K562 (cell line): ENCODE measurements around the gene RBM17. TPM values are rescaled to one million over a fixed set of nuclear protein-coding genes. Genes with fewer than 3 reads are reported as not detected.

ENCODE experiments used
- ETV6 ChIP-seq, 3 experiments: fragments of 150-350 bp in 1 of 3; sonication (generic) in 1 of 3; formaldehyde crosslinking in 1 of 3; IDR thresholded peaks; 2 replicates each; pipeline versions ENCODE4 v1.6.1 to v1.8.0; 2014 to 2022; ENCODE audit warnings: borderline replicate concordance in 2 of 3, low read depth in 2 of 3, antibody characterized with exemption in 1 of 3, low read length in 1 of 3, mild to moderate bottlenecking in 1 of 3, missing genetic modification reagents in 1 of 3
- SIN3A ChIP-seq, 2 experiments: fragments of 150-350 bp in 1 of 2; IDR thresholded peaks; 2 replicates each; pipeline ENCODE4 v1.6.1; 2011 to 2016; ENCODE audit warnings: borderline replicate concordance in 2 of 2, low read depth in 2 of 2, low read length in 2 of 2, mild to moderate bottlenecking in 2 of 2, moderate library complexity in 2 of 2; ENCODE audit not compliant: control insufficient read depth in 1 of 2
- ZFP30 ChIP-seq: fragments of 250-450 bp; sonication (Bioruptor Pico); IDR thresholded peaks from 2 replicates; pipeline ENCODE4 v1.8.0; 2022; ENCODE audit warnings: moderate library complexity, mild to moderate bottlenecking, inconsistent platforms, borderline replicate concordance
- polyA plus RNA-seq, 8 experiments: library from polyadenylated mRNA; depleted of rRNA in 4 of 8; stranded (reverse) in 5 of 8; unstranded in 3 of 8; fragments of >200 nt; fragmentation: Nextera tagmentation in 2 of 8; fragmentation: Illumina TruSeq in 1 of 8; extraction: Ambion mirVana in 2 of 8; extraction: Trizol in 1 of 8; gene quantifications; 2 replicates each; pipeline versions ENCODE4 v1.2.1 to v1.2.3, GENCODE V29; 2011 to 2014; ENCODE audit warnings: inconsistent platforms in 1 of 8, missing spikeins in 1 of 8
- total RNA-seq, 7 experiments: library from RNA; depleted of rRNA in 6 of 7; stranded (reverse); fragments of >200 nt in 6 of 7; fragmentation: Illumina TruSeq in 2 of 7; extraction: Trizol in 2 of 7; gene quantifications; 2 replicates each; pipeline versions ENCODE4 v1.2.1 to v1.2.3, GENCODE V29; 2011 to 2021; ENCODE audit warnings: low replicate concordance in 1 of 7
- TF ChIP-seq, protein P1 (sequence below): fragments of 450-650 bp; IDR thresholded peaks from 2 replicates; pipeline ENCODE4 v1.6.1; 2016; ENCODE audit warnings: mild to moderate bottlenecking, moderate library complexity
- TF ChIP-seq, protein P2 (sequence below): fragments of 450-650 bp; IDR thresholded peaks from 2 replicates; pipeline ENCODE4 v1.6.1; 2017; ENCODE audit warnings: antibody characterized with exemption, mild to moderate bottlenecking

Gene RBM17
- total and polyA plus RNA-seq, 9 of the 15 experiments (the other 6 are each of a cell fraction or from before 2014, with no cell fraction given), result 23.6 to 217 (median 124) TPM

DNA sequence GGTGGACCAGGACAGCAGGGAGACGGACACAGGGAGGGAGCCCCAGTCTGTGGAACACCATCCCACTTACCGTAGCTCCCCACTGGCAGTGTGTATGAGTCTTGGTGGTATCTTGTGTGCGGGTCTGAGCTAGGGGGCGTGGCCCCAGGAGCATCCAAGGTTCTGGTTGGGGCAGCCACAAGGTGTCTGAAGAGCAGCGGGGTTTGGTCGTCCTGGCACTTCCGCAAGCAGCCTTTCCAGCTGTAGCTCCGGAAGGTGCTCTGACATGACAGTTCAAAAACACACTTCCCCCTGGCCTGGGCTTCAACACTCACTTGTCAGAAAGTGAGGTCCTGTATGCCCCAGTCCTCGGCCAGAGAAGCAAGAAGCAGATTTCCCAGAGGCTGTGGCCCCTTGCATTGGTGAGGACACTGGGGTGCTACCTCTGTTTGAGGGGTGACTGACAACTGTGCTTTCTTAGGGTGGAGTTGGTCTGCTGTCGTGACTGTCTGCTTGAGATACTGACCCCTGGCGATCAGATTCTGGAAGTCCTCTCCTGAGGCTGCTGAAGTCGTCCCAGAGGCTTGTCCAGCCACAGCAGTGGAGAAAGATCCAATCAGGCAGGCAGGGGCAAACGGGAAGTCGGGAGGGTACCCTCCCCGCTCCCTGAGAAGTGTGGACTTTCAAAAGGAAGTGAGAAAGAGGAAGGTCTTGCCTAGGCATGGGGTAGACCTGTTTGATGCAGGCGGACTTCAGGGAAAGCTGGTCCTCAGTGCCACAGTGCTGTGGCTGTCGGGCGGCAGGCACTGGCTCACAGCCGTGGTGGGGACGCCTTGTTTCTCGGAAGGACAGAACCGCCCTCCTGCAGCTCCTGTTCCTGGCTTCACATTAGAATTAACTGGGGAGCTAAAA, 62.5 kb downstream of the RBM17 start (continued):
- TF ChIP-seq, protein P1, sequence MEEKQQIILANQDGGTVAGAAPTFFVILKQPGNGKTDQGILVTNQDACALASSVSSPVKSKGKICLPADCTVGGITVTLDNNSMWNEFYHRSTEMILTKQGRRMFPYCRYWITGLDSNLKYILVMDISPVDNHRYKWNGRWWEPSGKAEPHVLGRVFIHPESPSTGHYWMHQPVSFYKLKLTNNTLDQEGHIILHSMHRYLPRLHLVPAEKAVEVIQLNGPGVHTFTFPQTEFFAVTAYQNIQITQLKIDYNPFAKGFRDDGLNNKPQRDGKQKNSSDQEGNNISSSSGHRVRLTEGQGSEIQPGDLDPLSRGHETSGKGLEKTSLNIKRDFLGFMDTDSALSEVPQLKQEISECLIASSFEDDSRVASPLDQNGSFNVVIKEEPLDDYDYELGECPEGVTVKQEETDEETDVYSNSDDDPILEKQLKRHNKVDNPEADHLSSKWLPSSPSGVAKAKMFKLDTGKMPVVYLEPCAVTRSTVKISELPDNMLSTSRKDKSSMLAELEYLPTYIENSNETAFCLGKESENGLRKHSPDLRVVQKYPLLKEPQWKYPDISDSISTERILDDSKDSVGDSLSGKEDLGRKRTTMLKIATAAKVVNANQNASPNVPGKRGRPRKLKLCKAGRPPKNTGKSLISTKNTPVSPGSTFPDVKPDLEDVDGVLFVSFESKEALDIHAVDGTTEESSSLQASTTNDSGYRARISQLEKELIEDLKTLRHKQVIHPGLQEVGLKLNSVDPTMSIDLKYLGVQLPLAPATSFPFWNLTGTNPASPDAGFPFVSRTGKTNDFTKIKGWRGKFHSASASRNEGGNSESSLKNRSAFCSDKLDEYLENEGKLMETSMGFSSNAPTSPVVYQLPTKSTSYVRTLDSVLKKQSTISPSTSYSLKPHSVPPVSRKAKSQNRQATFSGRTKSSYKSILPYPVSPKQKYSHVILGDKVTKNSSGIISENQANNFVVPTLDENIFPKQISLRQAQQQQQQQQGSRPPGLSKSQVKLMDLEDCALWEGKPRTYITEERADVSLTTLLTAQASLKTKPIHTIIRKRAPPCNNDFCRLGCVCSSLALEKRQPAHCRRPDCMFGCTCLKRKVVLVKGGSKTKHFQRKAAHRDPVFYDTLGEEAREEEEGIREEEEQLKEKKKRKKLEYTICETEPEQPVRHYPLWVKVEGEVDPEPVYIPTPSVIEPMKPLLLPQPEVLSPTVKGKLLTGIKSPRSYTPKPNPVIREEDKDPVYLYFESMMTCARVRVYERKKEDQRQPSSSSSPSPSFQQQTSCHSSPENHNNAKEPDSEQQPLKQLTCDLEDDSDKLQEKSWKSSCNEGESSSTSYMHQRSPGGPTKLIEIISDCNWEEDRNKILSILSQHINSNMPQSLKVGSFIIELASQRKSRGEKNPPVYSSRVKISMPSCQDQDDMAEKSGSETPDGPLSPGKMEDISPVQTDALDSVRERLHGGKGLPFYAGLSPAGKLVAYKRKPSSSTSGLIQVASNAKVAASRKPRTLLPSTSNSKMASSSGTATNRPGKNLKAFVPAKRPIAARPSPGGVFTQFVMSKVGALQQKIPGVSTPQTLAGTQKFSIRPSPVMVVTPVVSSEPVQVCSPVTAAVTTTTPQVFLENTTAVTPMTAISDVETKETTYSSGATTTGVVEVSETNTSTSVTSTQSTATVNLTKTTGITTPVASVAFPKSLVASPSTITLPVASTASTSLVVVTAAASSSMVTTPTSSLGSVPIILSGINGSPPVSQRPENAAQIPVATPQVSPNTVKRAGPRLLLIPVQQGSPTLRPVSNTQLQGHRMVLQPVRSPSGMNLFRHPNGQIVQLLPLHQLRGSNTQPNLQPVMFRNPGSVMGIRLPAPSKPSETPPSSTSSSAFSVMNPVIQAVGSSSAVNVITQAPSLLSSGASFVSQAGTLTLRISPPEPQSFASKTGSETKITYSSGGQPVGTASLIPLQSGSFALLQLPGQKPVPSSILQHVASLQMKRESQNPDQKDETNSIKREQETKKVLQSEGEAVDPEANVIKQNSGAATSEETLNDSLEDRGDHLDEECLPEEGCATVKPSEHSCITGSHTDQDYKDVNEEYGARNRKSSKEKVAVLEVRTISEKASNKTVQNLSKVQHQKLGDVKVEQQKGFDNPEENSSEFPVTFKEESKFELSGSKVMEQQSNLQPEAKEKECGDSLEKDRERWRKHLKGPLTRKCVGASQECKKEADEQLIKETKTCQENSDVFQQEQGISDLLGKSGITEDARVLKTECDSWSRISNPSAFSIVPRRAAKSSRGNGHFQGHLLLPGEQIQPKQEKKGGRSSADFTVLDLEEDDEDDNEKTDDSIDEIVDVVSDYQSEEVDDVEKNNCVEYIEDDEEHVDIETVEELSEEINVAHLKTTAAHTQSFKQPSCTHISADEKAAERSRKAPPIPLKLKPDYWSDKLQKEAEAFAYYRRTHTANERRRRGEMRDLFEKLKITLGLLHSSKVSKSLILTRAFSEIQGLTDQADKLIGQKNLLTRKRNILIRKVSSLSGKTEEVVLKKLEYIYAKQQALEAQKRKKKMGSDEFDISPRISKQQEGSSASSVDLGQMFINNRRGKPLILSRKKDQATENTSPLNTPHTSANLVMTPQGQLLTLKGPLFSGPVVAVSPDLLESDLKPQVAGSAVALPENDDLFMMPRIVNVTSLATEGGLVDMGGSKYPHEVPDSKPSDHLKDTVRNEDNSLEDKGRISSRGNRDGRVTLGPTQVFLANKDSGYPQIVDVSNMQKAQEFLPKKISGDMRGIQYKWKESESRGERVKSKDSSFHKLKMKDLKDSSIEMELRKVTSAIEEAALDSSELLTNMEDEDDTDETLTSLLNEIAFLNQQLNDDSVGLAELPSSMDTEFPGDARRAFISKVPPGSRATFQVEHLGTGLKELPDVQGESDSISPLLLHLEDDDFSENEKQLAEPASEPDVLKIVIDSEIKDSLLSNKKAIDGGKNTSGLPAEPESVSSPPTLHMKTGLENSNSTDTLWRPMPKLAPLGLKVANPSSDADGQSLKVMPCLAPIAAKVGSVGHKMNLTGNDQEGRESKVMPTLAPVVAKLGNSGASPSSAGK, result no peak
- 0 out of 4 replicates have a peak, but pooled peaks of 1 of the 2 experiments have one; percentile 38 for TF ChIP-seq ETV6 (IDR thresholded peaks at IDR 0.05; ENCODE audit: borderline replicate concordance in 1 of 2, low read depth in 2 of 2, low read length in 1 of 2)
- no peak for TF ChIP-seq ETV6 (CRISPR knock-in tag; IDR thresholded peaks at IDR 0.05; ENCODE audit: borderline replicate concordance)
- TF ChIP-seq ZFP30, result no peak
- TF ChIP-seq, protein P2, sequence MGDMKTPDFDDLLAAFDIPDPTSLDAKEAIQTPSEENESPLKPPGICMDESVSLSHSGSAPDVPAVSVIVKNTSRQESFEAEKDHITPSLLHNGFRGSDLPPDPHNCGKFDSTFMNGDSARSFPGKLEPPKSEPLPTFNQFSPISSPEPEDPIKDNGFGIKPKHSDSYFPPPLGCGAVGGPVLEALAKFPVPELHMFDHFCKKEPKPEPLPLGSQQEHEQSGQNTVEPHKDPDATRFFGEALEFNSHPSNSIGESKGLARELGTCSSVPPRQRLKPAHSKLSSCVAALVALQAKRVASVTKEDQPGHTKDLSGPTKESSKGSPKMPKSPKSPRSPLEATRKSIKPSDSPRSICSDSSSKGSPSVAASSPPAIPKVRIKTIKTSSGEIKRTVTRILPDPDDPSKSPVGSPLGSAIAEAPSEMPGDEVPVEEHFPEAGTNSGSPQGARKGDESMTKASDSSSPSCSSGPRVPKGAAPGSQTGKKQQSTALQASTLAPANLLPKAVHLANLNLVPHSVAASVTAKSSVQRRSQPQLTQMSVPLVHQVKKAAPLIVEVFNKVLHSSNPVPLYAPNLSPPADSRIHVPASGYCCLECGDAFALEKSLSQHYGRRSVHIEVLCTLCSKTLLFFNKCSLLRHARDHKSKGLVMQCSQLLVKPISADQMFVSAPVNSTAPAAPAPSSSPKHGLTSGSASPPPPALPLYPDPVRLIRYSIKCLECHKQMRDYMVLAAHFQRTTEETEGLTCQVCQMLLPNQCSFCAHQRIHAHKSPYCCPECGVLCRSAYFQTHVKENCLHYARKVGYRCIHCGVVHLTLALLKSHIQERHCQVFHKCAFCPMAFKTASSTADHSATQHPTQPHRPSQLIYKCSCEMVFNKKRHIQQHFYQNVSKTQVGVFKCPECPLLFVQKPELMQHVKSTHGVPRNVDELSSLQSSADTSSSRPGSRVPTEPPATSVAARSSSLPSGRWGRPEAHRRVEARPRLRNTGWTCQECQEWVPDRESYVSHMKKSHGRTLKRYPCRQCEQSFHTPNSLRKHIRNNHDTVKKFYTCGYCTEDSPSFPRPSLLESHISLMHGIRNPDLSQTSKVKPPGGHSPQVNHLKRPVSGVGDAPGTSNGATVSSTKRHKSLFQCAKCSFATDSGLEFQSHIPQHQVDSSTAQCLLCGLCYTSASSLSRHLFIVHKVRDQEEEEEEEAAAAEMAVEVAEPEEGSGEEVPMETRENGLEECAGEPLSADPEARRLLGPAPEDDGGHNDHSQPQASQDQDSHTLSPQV, result 0 out of 2 replicates have a peak, but pooled peaks have one; percentile 30
- peak; percentile 52 to 66; a peak in 2 of 4 replicates for TF ChIP-seq SIN3A (IDR thresholded peaks at IDR 0.05; ENCODE audit: borderline replicate concordance in 2 of 2, control insufficient read depth in 1 of 2, low read depth in 2 of 2, low read length in 2 of 2)
